Measurements from ENCODE around the gene DIMT1.

DIMT1 gene

GRCh38 chr5:62373382-62373781 is 30.3 kb downstream of the DIMT1 start:
- no peaks in the 10 kb centered on the region for H3K9me3 ChIP-seq
- no peak overlapping the region for H3K27ac ChIP-seq
- TF ChIP-seq Cebpa-rat (IDR thresholded peaks at IDR 0.05) = no peak
- no peak overlapping the region for H3K4me2 ChIP-seq
- H3K27me3 ChIP-seq = no peaks in the 10 kb centered on the region
- H3K9ac ChIP-seq = no peak overlapping the region
- H3K4me3 ChIP-seq = no peak overlapping the region
- H4K20me1 ChIP-seq = no peaks in the 10 kb centered on the region
- H3K36me3 ChIP-seq = peaks cover 80% of the 10 kb centered on the region
- H3K4me1 ChIP-seq = no peaks in the 10 kb centered on the region

- Histone ChIP-seq H3K27me3 (no peaks in the 10 kb centered on the region), H3K4me1 (no peaks in the 10 kb centered on the region), H3K9me3 (no peaks in the 10 kb centered on the region), H3K9ac (no peak overlapping the region), H3K27ac (no peak overlapping the region), H3K4me2 (no peak overlapping the region), H3K4me3 (no peak overlapping the region), H3K36me3 (peaks cover 79% of the 10 kb centered on the region), H4K20me1 (no peaks in the 10 kb centered on the region)
- TF ChIP-seq Cebpa-rat (IDR thresholded peaks at IDR 0.05) = no peak
Measured at GRCh38 chr5:62372600-62372999, 31.1 kb downstream of the DIMT1 start.

GRCh38 chr5:62371409-62371808 is 32.3 kb downstream of the DIMT1 start:
- Histone ChIP-seq H4K20me1 (no peaks in the 10 kb centered on the region), H3K27ac (no peak overlapping the region)
- no peak for TF ChIP-seq Cebpa-rat (IDR thresholded peaks at IDR 0.05)

GRCh38 chr5:62369039-62369438 is 34.7 kb downstream of the DIMT1 start:
- Histone ChIP-seq H3K4me3 (no peak overlapping the region), H3K9ac (no peak overlapping the region), H3K4me1 (no peaks in the 10 kb centered on the region), H4K20me1 (no peaks in the 10 kb centered on the region), H3K36me3 (peaks cover 83% of the 10 kb centered on the region), H3K4me2 (no peak overlapping the region), H3K27ac (no peak overlapping the region), H3K27me3 (no peaks in the 10 kb centered on the region), H3K9me3 (peaks cover 19% of the 10 kb centered on the region)
- no peak for TF ChIP-seq Cebpa-rat (IDR thresholded peaks at IDR 0.05)

More at GRCh38 chr5:62371409-62371808, 32.3 kb downstream of the DIMT1 start:
- Histone ChIP-seq H3K4me3 (no peak overlapping the region), H3K9ac (no peak overlapping the region), H3K36me3 (peaks cover 81% of the 10 kb centered on the region), H3K9me3 (no peaks in the 10 kb centered on the region), H3K4me1 (no peaks in the 10 kb centered on the region), H3K27me3 (no peaks in the 10 kb centered on the region), H3K4me2 (no peak overlapping the region)

GRCh38 chr5:62362701-62363100 is 41.0 kb downstream of the DIMT1 start:
- H3K4me3 ChIP-seq = no peak overlapping the region
- no peak overlapping the region for H3K4me2 ChIP-seq
- H3K27me3 ChIP-seq = no peaks in the 10 kb centered on the region
- no peak overlapping the region for H3K9ac ChIP-seq
- H3K36me3 ChIP-seq = peaks cover 81% of the 10 kb centered on the region
- peaks cover 19% of the 10 kb centered on the region for H3K9me3 ChIP-seq
- H4K20me1 ChIP-seq = no peaks in the 10 kb centered on the region
- no peaks in the 10 kb centered on the region for H3K4me1 ChIP-seq
- no peak for TF ChIP-seq Cebpa-rat (IDR thresholded peaks at IDR 0.05)
- no peak overlapping the region for H3K27ac ChIP-seq

- no peaks in the 10 kb centered on the region for H3K4me1 ChIP-seq
- no peaks in the 10 kb centered on the region for H3K9me3 ChIP-seq
- H3K27me3 ChIP-seq = no peaks in the 10 kb centered on the region
- peaks cover 88% of the 10 kb centered on the region for H3K36me3 ChIP-seq
- H4K20me1 ChIP-seq = no peaks in the 10 kb centered on the region
- TF ChIP-seq Cebpa-rat (IDR thresholded peaks at IDR 0.05) = no peak
- no peak overlapping the region for H3K27ac ChIP-seq
- no peak overlapping the region for H3K4me2 ChIP-seq
- no peak overlapping the region for H3K9ac ChIP-seq
- no peak overlapping the region for H3K4me3 ChIP-seq
Measured at GRCh38 chr5:62354028-62354874, 49.5 kb downstream of the DIMT1 start.

- Histone ChIP-seq H3K4me2 (no peak overlapping the region), H3K9me3 (no peaks in the 10 kb centered on the region), H3K27ac (no peak overlapping the region), H3K4me1 (no peaks in the 10 kb centered on the region), H3K27me3 (no peaks in the 10 kb centered on the region), H3K4me3 (no peak overlapping the region), H4K20me1 (peaks cover 44% of the 10 kb centered on the region), H3K9ac (no peak overlapping the region), H3K36me3 (peaks cover 64% of the 10 kb centered on the region)
- no peak for TF ChIP-seq Cebpa-rat (IDR thresholded peaks at IDR 0.05)
Measured at GRCh38 chr5:62348723-62349481, 54.8 kb downstream of the DIMT1 start.

- H3K27me3 ChIP-seq = no peaks in the 10 kb centered on the region
- H4K20me1 ChIP-seq = peaks cover 54% of the 10 kb centered on the region
- no peak overlapping the region for H3K4me2 ChIP-seq
- H3K9ac ChIP-seq = no peak overlapping the region
- H3K36me3 ChIP-seq = peaks cover 62% of the 10 kb centered on the region
- no peak overlapping the region for H3K4me3 ChIP-seq
- no peak for TF ChIP-seq Cebpa-rat (IDR thresholded peaks at IDR 0.05)
- H3K9me3 ChIP-seq = no peaks in the 10 kb centered on the region
- no peaks in the 10 kb centered on the region for H3K4me1 ChIP-seq
- H3K27ac ChIP-seq = no peak overlapping the region
Measured at GRCh38 chr5:62347928-62348327, 55.8 kb downstream of the DIMT1 start.

GRCh38 chr5:62346748-62347147 is 57.0 kb downstream of the DIMT1 start:
- Histone ChIP-seq H3K4me3 (no peak overlapping the region), H3K9ac (no peak overlapping the region), H4K20me1 (peaks cover 65% of the 10 kb centered on the region), H3K9me3 (no peaks in the 10 kb centered on the region), H3K4me2 (no peak overlapping the region), H3K4me1 (peaks cover 8% of the 10 kb centered on the region), H3K36me3 (peaks cover 50% of the 10 kb centered on the region), H3K27ac (no peak overlapping the region), H3K27me3 (no peaks in the 10 kb centered on the region)
- no peak for TF ChIP-seq Cebpa-rat (IDR thresholded peaks at IDR 0.05)

- Histone ChIP-seq H3K4me3 (no peak overlapping the region), H3K27ac (no peak overlapping the region), H3K27me3 (no peaks in the 10 kb centered on the region), H3K4me2 (no peak overlapping the region), H3K36me3 (peaks cover 26% of the 10 kb centered on the region), H3K9ac (no peak overlapping the region), H3K9me3 (no peaks in the 10 kb centered on the region; the same call in 1 of the 2 replicates), H3K4me1 (peaks cover 15% of the 10 kb centered on the region), H4K20me1 (peaks cover 92% of the 10 kb centered on the region)
- TF ChIP-seq Cebpa-rat (IDR thresholded peaks at IDR 0.05) = no peak
Measured at GRCh38 chr5:62343428-62343827, 60.3 kb downstream of the DIMT1 start.

Data from BLaER1 (cell line).